GM21529 (cell line): ENCODE results near the gene ZNF438.
"Not testable (repeated sequence)": the region's sequence is repeated elsewhere in the genome, so short reads cannot be mapped to it uniquely, and the experiment has no call there.

Experiments used
- ATAC-seq: cut with Tn5 transposase; IDR thresholded peaks from one replicate; pipeline ENCODE4 v1.9.1; 2021; ENCODE audit not compliant: unreplicated experiment

Gene ZNF438

DNA sequence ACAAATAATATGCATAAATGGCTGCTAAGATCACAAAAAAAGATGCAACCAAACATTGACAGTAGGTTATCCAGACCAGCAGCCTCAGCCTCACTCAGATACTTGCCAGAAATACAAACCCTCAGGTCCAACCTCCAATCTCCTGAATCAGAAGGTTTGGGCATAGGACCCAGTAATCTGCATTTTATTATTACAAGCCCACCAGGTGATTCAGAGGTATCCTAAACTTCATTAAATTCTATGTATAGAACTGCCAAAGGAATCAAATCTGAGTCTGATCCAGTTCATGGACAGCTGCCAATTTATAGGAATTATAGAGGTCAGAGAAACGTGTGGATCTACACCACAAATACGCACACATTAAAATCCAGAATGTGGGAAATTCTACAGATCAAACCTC is 41.3 kb downstream of the ZNF438 start:
- ATAC-seq = no peak

DNA sequence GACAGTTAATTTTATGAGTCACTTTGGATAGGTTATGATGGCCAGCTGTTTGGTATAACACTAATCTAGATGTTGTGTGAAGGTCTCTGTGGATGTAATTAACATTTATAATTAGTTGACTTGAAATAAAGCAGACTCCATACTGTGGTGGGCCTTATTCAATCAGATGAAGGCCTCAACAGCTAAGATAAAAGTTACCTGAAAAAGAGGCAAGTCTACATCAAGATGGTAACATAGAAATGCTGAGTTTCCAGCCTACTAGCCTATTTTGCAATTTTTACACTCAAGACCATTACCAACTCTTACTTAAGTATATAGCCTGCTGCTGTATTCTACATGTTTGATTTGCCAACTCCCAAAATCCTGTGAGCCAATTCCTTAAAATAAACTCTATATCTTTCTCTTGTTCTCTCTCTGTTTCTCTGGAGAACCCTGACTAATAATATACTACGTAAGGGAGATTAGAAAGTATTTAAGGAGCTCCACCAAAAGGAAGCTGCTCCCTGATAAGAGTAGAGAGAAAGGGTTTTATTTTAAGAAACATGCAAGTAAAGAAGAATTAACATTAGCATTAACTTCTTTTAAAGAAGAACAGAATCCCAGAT is 42.7 kb downstream of the ZNF438 start:
- no peak for ATAC-seq

DNA sequence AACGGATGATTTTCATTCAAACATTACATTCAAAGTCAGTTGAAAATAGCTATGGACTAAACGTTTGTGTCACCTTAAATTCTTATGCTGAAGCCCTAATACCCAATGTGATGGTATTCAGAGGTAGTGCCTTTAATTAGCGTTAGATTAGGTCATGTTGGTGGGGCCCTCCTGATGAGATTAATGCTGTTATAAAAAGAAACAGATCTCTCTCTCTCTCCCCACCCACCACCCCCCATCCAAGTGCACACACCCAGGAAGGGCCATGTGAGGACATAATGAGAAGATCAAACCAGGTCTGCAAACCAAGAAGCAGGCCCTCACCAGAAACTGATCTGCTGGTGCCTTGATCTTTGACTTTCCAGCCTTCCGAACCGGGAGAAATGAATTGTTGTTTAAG is 44.2 kb downstream of the ZNF438 start:
- ATAC-seq = no peak

DNA sequence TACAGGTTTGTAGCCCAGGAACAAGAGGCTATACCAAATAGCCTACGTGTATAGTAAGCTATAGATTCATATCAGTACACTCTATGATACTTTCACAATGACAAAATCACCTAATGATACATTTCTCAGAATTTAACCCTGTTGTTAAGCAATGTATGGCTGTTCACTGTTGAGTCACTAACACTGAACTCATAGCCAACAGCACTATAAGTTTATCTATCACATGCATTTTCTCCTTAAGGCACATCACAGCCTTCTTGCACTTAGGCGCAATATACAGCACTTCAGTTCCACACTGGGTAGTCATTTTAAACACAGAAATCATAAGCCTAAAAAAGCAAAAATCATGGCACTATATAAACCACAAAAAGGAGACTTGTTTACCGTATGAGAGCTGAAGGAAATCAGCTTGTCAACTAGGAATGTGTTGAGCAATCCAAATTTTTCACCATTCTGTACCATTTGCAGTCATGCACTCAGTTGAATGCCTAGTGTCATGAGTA is 45.6 kb downstream of the ZNF438 start:
- ATAC-seq = no peak

DNA sequence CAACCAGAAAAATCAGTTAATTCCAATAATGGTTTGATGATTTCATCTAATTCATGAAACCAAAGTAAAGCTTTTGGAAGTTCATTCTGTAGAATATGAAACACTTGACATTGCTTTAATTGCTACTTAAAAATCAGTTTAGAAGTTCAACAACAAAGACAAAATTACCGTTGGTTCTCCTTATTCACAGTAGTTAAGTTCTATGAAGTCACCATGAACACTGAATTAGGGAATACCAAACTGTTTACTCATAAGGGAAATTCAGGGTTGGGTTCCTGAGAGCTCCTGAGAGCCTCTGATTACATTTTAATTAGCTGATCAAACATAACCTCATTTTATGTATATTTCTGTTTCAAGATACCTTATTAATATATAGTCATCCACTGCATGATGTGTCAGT is 46.2 kb downstream of the ZNF438 start:
- no peak for ATAC-seq

DNA sequence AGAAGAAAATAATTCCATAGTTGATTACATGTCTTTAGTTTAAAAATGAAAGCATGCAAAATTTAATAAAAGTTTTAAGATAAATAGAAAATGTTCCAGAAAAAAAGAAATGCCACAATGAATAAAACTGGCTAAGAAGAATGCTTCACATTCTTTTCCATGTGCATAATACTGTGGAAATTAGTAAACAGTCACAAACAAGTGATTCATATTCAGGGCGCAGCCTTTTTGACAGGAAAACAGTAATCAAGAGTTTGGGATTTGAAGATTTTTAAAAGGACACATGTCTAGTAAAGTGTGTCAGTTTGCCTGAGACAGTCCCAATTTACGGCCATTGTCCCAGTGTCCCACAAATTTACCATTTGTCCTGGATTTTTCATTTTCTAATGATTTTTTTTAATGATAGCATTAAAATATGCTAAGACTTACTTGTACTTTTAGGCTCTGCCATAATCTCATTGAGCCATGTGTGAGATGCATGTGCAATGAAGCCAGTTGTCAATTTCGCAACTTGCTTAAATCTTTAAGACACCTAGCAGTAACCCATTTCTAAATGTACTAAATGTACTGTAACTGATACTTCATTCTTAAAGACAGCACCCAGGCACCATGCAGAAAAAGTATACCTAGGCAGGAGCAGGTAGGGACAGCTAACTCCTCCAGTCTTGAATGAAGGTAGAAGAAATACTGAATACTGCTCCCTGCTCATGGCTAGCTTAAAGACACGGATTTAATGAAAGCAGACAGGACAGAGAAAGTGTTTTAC is 46.9 kb downstream of the ZNF438 start:
- no peak for ATAC-seq

DNA sequence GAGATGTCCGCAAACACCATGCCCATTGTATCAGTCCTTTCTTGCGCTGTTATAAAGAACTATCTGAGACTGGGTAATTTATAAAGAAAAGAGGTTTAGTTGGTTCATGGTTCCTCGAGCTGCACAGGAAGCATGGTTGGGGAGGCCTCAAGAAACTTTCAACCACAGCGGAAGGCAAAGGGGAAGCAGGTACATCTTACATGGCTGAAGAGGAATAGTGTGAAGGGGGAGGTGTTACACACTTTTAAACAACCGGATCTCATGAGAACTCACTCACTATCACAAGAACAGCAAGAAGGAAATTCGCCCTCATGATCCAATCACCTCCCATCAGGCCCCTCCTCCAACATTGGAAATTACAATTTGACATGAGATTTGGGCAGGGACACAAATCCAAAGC is 48.5 kb downstream of the ZNF438 start:
- not testable (repeated sequence) for ATAC-seq

DNA sequence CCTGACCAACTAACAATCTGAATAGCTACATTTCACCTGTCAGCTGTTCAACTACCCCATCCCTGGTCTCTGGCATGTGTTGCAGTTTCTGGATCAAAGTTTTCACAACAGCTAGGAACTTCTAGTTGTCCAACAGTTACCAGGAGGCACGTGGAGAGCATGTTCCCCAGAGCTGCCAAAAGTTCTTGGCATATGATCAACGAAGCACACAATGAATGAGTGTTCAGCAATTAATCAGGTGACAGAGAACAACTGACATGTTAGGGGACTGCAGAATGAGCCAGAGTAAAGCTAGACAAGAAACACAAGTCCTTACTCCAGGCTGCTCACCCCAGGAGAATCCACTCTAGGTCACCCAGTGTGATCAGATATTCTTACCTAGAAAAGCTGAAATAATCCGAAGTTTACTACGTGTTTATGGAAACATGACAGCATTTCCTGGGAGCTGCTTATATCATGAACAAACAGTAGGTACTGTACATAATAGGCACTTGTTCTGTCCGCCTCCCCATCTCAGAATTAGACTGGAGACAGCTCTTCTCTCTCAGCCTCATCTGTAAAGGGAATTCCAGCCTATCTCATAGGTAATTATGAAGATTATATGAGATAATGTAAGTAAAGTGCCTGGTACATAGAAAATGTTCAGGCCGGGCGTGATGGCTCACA is 50.6 kb downstream of the ZNF438 start:
- ATAC-seq = no peak

DNA sequence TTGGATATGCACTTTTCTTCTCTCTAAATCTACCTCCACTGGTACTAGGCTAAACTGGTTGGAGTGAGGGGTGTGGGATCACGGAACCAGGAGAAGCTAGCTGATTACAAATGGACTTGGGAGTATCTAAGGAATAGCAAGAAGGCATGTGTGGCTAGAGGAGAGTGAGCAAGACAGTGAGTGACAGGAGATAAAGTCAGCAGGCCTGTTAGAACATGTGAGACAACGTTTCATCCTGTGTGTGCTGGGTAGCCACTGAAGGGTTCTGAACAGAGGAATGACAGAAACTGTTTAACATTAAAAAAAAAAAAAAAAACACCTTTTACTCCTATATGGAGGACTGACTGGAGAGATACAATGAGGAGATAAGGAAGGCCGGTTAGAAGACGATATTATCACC is 51.7 kb downstream of the ZNF438 start:
- no peak for ATAC-seq

DNA sequence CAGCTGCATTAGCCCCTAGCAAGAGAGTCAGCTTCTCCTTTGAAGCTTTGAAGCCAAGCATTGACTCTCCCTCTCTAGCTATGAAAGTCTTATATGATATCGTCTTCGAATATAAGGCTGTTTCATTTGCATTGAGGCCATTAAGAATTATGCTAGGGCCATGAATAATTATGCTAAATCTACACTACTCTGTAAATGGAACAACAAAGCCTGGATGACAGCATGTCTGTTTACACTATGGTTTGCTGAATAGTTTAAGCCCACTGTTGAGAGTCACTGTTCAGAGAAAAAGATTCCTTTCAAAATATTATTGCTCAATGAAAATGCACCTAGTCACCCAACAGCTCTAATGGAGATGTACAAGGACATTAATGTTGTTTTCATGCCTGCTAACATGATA is 52.8 kb downstream of the ZNF438 start:
- ATAC-seq = no peak

DNA sequence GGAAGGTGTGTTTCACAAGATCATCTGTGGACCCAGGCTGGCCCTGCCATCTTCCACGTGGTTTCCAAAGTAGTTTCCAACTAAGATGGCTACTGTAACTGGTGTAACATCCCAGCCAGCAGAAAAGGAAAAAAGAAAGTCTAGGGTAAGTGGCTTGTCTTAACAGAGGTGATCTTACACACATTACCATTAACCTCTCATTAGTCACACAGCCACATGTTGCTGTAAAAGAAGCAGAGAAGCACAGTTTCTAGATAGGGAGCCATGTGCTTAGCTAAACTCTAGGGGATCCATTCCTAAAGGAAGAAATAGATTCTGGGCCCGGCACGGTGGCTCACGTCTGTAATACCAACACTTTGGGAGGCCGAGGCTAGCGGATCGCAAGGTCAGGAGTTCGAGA is 54.3 kb downstream of the ZNF438 start:
- ATAC-seq = no peak

DNA sequence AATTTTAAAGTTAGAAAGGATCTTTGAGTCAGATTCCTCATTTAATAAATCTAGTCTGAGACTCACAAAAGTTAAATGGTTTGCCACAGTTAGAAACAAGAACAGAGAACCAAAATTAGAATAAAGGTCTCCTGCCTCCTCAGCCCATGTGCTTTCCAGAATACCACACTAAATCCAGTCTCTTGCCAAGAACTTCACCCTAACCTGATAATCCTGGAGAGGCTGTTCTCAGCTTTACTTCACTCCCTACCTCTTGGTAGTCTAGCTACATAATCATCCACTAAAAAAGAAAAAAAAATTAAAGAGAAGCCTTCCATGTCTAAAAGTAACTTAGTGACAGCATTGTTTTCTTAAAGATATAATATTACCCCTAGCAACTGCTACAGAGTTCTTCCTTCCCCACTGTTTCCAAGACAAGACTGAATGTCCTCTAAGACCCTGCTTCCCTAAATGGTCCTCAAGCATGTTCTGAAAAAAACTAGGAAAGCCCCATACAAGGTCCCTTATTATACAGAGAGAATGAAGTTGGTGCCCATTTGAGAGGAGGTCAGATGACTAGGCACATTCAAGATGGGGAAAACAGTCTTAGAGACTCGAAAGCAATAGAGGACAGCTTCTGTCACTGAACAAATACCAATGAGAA is 56.8 kb downstream of the ZNF438 start:
- ATAC-seq = no peak

DNA sequence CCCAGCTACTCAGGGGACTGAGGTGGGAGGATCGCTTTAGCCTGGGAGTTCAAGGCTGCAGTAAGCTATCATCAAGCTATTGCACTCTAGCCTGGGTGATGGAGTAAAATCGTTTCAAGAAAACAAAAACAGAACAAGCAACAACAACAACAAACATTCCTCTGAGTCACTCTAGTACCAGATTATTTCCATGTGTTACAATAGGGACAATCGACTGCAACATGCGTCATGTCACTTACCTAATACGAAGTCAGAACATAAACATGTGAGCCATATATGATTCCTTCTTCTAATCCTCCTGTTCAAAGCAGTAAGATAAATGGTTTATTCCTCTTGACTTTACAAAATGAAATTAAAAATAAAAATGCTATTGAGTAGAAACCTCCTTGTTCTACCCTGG is 57.3 kb downstream of the ZNF438 start:
- no peak for ATAC-seq

DNA sequence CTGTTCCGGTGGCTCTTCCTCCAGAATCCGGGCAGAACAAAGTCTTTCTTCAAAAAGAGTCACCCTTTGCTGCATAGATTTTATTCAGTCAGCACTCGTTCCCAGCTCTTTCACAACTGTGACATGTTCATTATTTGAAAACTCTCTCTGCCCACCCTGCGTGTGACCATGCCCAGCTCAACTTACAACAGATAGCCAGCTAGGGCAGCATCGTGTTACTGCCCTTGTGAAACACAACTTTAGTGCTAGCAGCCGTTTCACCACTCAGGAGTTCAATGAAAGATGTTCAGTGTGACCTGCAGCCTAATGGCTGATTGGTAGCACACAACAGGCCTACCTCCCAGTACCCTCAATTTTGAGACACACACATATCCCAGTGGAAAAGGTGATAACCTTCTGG is 57.9 kb downstream of the ZNF438 start:
- no peak for ATAC-seq

DNA sequence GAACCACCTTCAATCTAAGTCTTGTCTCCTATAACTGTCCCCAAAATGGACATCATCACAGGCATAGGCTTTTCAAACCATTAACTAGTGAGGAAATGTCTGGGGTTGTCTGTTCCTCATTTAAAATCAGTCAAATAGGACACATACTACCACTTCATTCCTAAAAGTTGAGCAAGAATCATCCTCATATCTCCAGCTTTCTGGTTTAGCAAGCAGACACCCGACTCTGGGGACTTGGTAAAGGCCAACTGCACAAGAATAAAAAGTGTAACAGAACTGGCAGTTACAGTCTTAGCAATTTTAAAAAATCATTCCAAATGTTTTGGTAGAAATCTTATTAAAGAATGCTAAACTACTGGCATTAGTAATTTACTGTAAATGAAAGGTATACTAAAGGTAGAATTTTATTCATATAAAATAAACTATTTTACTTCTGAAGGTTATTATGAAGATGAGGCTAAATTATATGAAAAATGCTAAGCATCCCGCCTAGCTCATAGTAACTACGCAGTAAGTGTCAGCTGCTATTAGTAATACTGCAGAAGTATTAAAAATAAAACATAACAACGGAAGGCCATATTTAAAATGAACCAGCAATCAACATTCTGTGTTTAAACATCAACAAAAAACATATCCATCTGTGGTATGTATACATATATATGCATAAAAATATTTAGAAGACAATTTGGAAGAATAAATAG is 60.8 kb downstream of the ZNF438 start:
- no peak for ATAC-seq

DNA sequence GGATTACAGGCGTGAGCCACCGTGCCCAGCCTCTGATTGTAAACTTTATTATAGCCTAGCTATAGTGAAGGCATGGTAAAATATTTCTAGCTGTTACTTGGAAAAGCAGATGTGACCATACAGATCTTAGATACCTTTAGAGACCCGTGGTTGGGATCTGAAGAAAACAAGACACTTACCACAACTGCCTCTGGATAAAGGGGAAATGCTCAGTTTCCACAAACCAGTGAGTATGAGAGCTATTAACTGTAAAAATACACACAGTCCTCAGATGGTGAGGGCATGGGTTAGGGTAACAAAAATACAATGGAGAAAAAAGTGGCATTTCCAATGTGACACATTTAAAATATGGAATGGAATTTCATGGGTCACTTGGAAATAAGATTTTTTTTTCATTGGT is 63.0 kb downstream of the ZNF438 start:
- ATAC-seq = no peak

DNA sequence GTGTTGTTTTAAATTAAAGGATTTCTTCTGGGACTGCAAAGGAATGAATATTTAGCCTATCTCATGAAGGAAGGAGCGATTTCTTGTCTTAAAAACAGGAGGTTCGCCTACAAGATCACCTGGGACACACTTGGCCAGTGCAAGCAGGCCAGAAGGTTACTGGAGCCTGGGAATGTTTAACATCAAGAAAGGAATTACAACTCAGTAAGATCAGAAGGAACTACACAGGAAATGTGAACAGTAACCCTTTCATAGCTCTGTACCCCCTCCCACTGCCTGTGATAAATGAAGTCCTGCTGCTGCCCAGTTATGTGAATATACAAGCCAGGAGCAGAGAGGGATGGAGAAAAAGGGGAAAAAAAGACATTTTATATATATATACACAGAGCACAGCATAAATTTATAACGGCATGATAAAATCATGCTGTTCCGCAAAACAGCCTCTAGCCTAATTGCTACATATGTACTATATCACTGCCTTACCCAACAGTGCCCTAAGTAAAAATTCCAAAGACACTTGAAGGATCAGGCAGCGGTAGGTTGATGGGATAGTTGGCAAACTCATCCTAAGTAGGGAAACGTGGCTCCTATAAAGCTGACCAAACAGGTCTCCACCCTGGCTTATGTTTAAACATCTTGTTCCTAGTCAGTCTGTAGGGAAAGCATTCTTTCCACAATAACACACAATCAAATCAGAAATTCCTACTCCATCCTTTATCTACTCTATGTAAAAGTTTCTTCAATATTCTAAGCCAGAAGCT is 63.8 kb downstream of the ZNF438 start:
- no peak for ATAC-seq

DNA sequence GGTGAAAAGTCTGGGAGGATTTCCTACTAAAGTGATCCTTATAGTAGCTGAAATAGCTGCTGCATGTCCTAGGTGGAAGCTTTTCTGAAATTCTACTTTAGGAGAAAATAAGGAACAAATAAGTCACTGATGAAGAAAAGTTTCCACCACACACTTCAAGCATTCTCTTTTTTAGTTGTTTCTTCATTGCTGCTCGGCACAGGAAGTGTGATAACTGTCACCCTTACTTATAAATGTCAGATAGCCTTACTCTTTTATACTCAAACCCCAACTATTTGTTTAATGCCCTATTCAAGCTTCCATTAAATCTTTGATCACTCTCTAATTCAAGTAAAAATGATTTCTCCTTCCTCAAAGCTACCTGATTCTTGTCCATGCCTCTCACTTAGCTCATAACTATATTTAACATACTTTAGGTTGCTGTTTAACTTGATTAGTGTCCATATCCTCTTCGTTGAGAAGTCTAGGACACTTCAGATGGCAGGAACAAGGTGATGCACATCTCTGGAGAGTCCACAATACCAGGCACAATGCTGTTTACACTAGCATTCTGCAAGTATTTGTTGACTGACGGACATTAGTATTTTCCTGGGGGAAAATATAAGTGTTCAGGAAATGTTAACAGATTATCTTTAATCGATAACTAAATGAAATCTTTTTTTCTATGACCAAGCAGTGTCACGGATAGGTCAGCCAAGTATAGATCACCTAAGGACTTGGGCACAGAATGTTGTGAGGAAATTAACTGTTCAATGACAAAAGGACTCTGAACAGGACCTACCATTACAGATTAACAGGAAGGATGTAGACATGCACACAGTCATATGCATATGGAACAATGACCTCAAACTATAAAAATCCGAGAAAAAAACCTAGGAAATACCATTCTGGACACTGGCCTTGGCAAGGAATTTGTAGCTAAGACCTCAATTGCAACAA is 67.4 kb downstream of the ZNF438 start:
- no peak for ATAC-seq

DNA sequence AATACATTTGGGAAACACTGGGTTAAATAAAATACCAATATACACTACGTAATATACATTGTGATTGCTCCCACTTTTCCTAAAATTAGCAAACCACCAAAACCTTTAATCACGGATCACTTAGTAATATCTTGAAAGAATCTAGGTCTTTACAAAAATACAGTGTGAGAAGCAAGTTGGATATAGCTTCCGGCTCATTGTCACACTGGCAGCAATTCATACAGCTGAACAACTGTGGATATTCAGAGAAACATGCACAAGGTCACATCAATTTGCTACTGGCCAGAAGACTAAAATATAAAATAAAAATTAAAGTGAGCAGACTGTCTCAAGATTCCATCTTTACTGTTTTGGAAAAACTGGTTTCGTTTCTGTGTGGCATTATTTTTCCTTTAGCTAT is 69.1 kb downstream of the ZNF438 start:
- no peak for ATAC-seq
